ENCODE data around the gene IL1RAPL2.

Gene IL1RAPL2

GRCh38 chrX:105315248-105315647 lies 749.2 kb downstream of the IL1RAPL2 start:
- DNase-seq (ENCODE audit: low read depth), result no peak
- TF ChIP-seq CTCF (IDR thresholded peaks at IDR 0.05; ENCODE audit: control insufficient read depth, extremely low read depth, insufficient read depth), result no peak
- H3K4me3 ChIP-seq (ENCODE audit: low read depth, low read length), result no peak overlapping the region

GRCh38 chrX:105317117-105317516 lies 751.1 kb downstream of the IL1RAPL2 start:
- DNase-seq (ENCODE audit: low read depth), result no peak
- TF ChIP-seq CTCF (IDR thresholded peaks at IDR 0.05; ENCODE audit: control insufficient read depth, extremely low read depth, insufficient read depth), result no peak
- H3K4me3 ChIP-seq (ENCODE audit: low read depth, low read length), result no peak overlapping the region

GRCh38 chrX:105323928-105324327 lies 757.9 kb downstream of the IL1RAPL2 start:
- DNase-seq (ENCODE audit: low read depth), result no peak
- TF ChIP-seq CTCF (IDR thresholded peaks at IDR 0.05; ENCODE audit: control insufficient read depth, extremely low read depth, insufficient read depth), result no peak
- no peak overlapping the region for H3K4me3 ChIP-seq (ENCODE audit: low read depth, low read length)

DNA sequence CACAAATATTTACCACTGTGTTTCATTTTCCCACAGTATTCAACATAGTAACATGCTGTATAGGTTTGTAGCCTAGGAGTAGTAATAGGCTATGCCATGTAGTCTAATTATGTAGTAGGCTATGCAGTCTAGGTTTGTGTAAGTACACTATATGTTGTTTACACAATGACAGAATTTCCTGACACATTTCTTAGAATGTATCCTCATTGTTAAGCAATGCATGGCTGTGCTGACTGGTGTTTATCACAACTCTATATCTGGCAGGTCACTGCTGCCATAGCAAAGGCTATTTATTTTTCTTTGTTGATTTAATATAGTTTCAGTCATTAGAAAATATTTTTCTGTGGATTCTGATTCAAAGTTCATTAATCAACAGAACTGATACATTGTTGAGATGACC lies 762.8 kb downstream of the IL1RAPL2 start:
- H3K4me3 ChIP-seq (ENCODE audit: low read depth, low read length), result no peak overlapping the region
- no peak for DNase-seq (ENCODE audit: low read depth)
- TF ChIP-seq CTCF (IDR thresholded peaks at IDR 0.05; ENCODE audit: control insufficient read depth, extremely low read depth, insufficient read depth), result no peak

DNA sequence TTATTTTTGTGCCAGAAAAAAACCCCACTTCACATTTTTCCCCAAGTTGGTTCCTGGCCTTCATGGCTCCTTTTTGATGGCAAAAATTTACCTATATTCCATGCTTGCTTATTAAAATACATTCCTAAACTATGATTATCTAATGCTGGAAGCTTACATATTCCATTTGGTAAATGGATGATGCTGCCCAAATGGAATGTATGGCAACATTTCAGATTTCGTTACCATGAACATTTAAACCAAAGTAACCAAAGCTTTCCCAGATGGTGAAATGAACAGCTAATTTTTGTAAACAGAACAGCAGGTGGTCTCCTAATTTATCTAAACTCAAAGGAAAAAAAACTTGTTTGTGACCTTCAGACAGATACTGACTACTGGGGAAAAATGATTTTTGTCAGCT lies 765.2 kb downstream of the IL1RAPL2 start:
- no peak for DNase-seq (ENCODE audit: low read depth)
- TF ChIP-seq CTCF (IDR thresholded peaks at IDR 0.05; ENCODE audit: control insufficient read depth, extremely low read depth, insufficient read depth), result no peak
- no peak overlapping the region for H3K4me3 ChIP-seq (ENCODE audit: low read depth, low read length)

DNA sequence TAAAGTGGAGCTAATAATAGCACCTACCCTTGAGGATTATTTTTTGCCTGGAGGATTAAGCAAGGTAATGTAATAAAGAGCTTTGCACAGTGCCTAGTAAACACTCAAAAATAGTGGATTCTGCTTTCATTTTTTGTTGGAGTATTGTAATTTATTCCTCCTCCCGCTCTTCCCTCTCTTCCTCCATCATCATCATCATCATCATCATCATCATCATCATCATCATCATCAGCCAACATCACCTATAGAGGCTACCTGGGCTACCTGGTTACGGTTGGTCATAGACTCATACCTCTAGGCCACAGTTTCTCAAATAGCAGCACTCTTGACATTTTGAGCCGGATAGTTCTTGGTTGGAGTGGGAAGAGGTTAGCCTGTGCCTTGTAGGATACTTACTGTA lies 781.4 kb downstream of the IL1RAPL2 start:
- no peak for TF ChIP-seq CTCF (IDR thresholded peaks at IDR 0.05; ENCODE audit: control insufficient read depth, extremely low read depth, insufficient read depth)
- DNase-seq (ENCODE audit: low read depth), result no peak
- no peak overlapping the region for H3K4me3 ChIP-seq (ENCODE audit: low read depth, low read length)

DNA sequence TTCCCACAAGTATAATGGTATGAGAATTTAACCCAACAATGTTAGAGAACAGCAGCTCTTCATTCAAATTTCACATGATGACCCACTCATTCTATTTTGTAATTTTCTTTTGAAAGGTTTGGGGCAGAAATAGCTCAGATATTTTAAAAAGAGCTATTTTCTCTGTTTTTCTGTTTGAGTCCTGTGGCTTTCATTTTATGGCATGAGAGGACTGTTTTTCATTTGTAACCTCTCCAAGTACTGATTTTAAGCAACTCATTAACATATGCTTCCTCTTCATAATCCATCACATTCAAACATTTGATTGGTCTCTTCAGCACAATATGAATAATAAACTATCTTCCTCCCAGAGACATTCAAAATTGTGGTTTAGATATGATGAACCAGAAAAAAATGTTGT lies 783.5 kb downstream of the IL1RAPL2 start:
- no peak overlapping the region for H3K4me3 ChIP-seq (ENCODE audit: low read depth, low read length)
- DNase-seq (ENCODE audit: low read depth), result no peak
- TF ChIP-seq CTCF (IDR thresholded peaks at IDR 0.05; ENCODE audit: control insufficient read depth, extremely low read depth, insufficient read depth), result no peak
